Measurements from ENCODE around the gene FARSB. TPM values are rescaled to one million over a fixed set of nuclear protein-coding genes. Genes with fewer than 3 reads are reported as not detected.

Gene FARSB
- total RNA-seq, 1 experiment from 2014 or later: 72.1 TPM

GRCh38 chr2:222689322-222689721 is 33.4 kb upstream of the FARSB start:
- Histone ChIP-seq H3K27ac (ENCODE audit: low read depth, low read length, poor library complexity, severe bottlenecking) (no peak overlapping the region), H3K4me1 (ENCODE audit: insufficient read depth, low read length, poor library complexity, severe bottlenecking) (peaks cover 8% of the 10 kb centered on the region), H3K4me3 (ENCODE audit: low read depth, low read length, poor library complexity, severe bottlenecking) (no peak overlapping the region), H3K36me3 (ENCODE audit: insufficient read depth, low read length, poor library complexity, severe bottlenecking) (no peaks in the 10 kb centered on the region), H3K27me3 (replicated peaks; ENCODE audit: insufficient read depth, low read depth, low read length, poor library complexity) (no peaks in the 10 kb centered on the region), H3K9me3 (ENCODE audit: low read depth, low read length, poor library complexity, severe bottlenecking) (no peaks in the 10 kb centered on the region)
- POLR2A ChIA-PET (ENCODE audit: low non-redundant PET): no interaction called here
- intact Hi-C loops (cut with micrococcal nuclease; ENCODE audit: unreplicated experiment): no loop called here
- TF ChIP-seq, protein P1, sequence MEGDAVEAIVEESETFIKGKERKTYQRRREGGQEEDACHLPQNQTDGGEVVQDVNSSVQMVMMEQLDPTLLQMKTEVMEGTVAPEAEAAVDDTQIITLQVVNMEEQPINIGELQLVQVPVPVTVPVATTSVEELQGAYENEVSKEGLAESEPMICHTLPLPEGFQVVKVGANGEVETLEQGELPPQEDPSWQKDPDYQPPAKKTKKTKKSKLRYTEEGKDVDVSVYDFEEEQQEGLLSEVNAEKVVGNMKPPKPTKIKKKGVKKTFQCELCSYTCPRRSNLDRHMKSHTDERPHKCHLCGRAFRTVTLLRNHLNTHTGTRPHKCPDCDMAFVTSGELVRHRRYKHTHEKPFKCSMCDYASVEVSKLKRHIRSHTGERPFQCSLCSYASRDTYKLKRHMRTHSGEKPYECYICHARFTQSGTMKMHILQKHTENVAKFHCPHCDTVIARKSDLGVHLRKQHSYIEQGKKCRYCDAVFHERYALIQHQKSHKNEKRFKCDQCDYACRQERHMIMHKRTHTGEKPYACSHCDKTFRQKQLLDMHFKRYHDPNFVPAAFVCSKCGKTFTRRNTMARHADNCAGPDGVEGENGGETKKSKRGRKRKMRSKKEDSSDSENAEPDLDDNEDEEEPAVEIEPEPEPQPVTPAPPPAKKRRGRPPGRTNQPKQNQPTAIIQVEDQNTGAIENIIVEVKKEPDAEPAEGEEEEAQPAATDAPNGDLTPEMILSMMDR (conservative IDR thresholded peaks at IDR 0.05; ENCODE audit: low read depth, low read length): no peak
- TF ChIP-seq EZH2 (IDR thresholded peaks at IDR 0.05; ENCODE audit: borderline replicate concordance, low read depth, low read length, poor library complexity, severe bottlenecking): no peak
- CTCF ChIA-PET: interaction anchor here (0.6 kb wide), 1 partner anchor 46 kb away, joined by 4 read pairs; no protein-coding TSS in a partner anchor
- no TSS peak for BruUV-seq (replicated peaks)
- no peak for DNase-seq (ENCODE audit: low spot score)

DNA sequence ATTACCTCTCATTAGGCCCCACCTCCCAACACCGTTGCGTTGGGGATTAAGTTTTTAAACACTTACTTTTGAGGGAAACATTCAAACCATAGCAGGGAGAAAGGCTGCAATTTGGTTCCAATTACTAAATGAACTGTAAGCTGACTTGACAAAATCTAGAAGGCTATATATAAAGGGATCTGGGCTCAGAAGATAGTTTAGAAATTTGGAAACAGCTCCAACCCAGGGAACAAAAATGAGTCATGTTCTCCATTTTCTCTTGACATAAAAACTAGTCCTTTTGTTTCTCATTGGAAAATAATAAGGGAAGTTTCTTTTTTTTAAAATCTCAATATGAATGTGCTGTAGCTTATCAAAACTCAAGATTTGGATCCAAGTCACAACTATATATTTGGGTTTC is 33.0 kb upstream of the FARSB start:
- DNase-seq (ENCODE audit: low spot score): peak; percentile 32
- no peak overlapping the region for H3K4me3 ChIP-seq (ENCODE audit: low read depth, low read length, poor library complexity, severe bottlenecking)
- H3K9me3 ChIP-seq (ENCODE audit: low read depth, low read length, poor library complexity, severe bottlenecking): no peaks in the 10 kb centered on the region
- no peak for TF ChIP-seq EZH2 (IDR thresholded peaks at IDR 0.05; ENCODE audit: borderline replicate concordance, low read depth, low read length, poor library complexity, severe bottlenecking)
- TF ChIP-seq, protein P1 (conservative IDR thresholded peaks at IDR 0.05; ENCODE audit: low read depth, low read length): no peak
- no peaks in the 10 kb centered on the region for H3K36me3 ChIP-seq (ENCODE audit: insufficient read depth, low read length, poor library complexity, severe bottlenecking)
- H3K27ac ChIP-seq (ENCODE audit: low read depth, low read length, poor library complexity, severe bottlenecking): no peak overlapping the region
- intact Hi-C loops (cut with micrococcal nuclease; ENCODE audit: unreplicated experiment): no loop called here
- BruUV-seq (replicated peaks): no TSS peak
- H3K4me1 ChIP-seq (ENCODE audit: insufficient read depth, low read length, poor library complexity, severe bottlenecking): peaks cover 8% of the 10 kb centered on the region
- POLR2A ChIA-PET (ENCODE audit: low non-redundant PET): no interaction called here
- H3K27me3 ChIP-seq (replicated peaks; ENCODE audit: insufficient read depth, low read depth, low read length, poor library complexity): no peaks in the 10 kb centered on the region
- CTCF ChIA-PET: no interaction called here

DNA sequence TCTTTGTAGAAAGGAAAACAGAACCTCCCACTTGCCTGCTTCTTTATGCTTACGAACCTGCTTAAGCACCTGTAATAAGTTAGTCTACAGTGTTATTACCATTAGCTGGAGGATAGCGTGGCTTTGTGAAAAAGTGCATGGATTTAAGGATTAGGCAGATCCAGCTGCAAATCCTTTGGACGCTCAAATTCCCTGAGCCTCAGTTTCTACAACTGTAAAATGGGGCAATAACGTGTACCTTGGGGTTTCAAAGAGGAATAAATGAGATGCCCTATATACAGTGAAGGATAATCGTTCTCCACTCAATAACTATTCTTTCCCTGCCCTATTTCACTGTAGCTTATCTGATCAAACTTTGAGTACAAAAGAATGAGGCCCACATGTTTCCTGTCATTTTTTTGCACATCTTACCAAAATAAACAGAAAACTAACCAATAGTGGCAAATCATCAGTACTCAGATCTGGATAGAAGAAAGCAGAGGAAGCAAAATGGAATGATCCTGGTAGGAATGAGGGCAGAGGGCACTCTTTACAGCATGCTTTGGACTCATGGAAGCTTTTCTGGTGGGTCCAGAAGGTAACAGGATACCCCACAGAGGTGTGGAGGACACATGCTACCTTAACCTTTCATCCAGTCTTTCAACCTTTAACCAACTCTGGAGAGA is 30.3 kb upstream of the FARSB start:
- H3K4me3 ChIP-seq (ENCODE audit: low read depth, low read length, poor library complexity, severe bottlenecking): no peak overlapping the region
- TF ChIP-seq, protein P1 (conservative IDR thresholded peaks at IDR 0.05; ENCODE audit: low read depth, low read length): no peak
- no peak for TF ChIP-seq EZH2 (IDR thresholded peaks at IDR 0.05; ENCODE audit: borderline replicate concordance, low read depth, low read length, poor library complexity, severe bottlenecking)
- no peaks in the 10 kb centered on the region for H3K36me3 ChIP-seq (ENCODE audit: insufficient read depth, low read length, poor library complexity, severe bottlenecking)
- H3K27me3 ChIP-seq (replicated peaks; ENCODE audit: insufficient read depth, low read depth, low read length, poor library complexity): no peaks in the 10 kb centered on the region
- no peaks in the 10 kb centered on the region for H3K9me3 ChIP-seq (ENCODE audit: low read depth, low read length, poor library complexity, severe bottlenecking)
- DNase-seq (ENCODE audit: low spot score): no peak
- ChIA-PET POLR2A (ENCODE audit: low non-redundant PET) (interaction anchor here (0.6 kb wide), 1 partner anchor 23 kb away, joined by 3 read pairs; no protein-coding TSS in a partner anchor), CTCF (interaction anchor here (0.7 kb wide), 1 partner anchor 20 kb away, joined by 7 read pairs; no protein-coding TSS in a partner anchor)
- BruUV-seq (replicated peaks): no TSS peak
- H3K27ac ChIP-seq (ENCODE audit: low read depth, low read length, poor library complexity, severe bottlenecking): no peak overlapping the region
- intact Hi-C loops (cut with micrococcal nuclease; ENCODE audit: unreplicated experiment): no loop called here
- peaks cover 8% of the 10 kb centered on the region for H3K4me1 ChIP-seq (ENCODE audit: insufficient read depth, low read length, poor library complexity, severe bottlenecking)
